Cardiac muscle cell (in vitro differentiated cells and primary cell): ENCODE results near the gene SPAG6. TPM values are rescaled to one million over a fixed set of nuclear protein-coding genes. Genes with fewer than 3 reads are reported as not detected.

ENCODE experiments used
- DNase-seq, 2 donors: peaks; one replicate each; pipeline versions ENCODE4 v3.0.0 to v3.0.0-alpha.2; 2010 to 2017; ENCODE audit warnings: low read depth in 1 of 2, low spot score in 1 of 2
- H3K27ac ChIP-seq: fragments of 200-600 bp; sonication (generic); 2 replicates; pipeline ENCODE4 v1.5.1; 2016
- H3K27me3 ChIP-seq: fragments of 200-600 bp; sonication (generic); 2 replicates; pipeline ENCODE4 v1.6.0; 2016; ENCODE audit warnings: control low read depth
- H3K36me3 ChIP-seq: fragments of 200-600 bp; sonication (generic); 2 replicates; pipeline ENCODE4 v1.5.1; 2016; ENCODE audit warnings: control low read depth
- H3K4me1 ChIP-seq: fragments of 200-600 bp; sonication (generic); 2 replicates; pipeline ENCODE4 v1.8.1; 2017; ENCODE audit warnings: low read depth, mild to moderate bottlenecking, mixed run types
- H3K4me3 ChIP-seq: fragments of 200-600 bp; sonication (generic); 2 replicates; pipeline ENCODE4 v1.5.1; 2016; ENCODE audit warnings: mild to moderate bottlenecking
- H3K9me3 ChIP-seq: fragments of 200-600 bp; sonication (generic); 2 replicates; pipeline ENCODE4 v1.5.1; 2017; ENCODE audit warnings: low read depth, mild to moderate bottlenecking, control low read depth
- polyA plus RNA-seq: library from polyadenylated mRNA; unstranded; fragments of >200 nt; fragmentation: Nextera tagmentation; extraction: Ambion mirVana; gene quantifications from 2 replicates; pipeline ENCODE4 v1.2.1, GENCODE V29; 2016
- total RNA-seq: library from RNA; depleted of rRNA; stranded (reverse); fragments of >200 nt; gene quantifications from 2 replicates; pipeline ENCODE4 v1.2.3, GENCODE V29; 2016
- TF ChIP-seq, protein P1 (sequence below): IDR thresholded peaks from 2 replicates; pipeline ENCODE4 v1.5.1; 2012; ENCODE audit warnings: low read depth, mild to moderate bottlenecking, low read length

SPAG6 gene
- total and polyA plus RNA-seq, 2 experiments from 2014 or later = not detected

- H3K36me3 ChIP-seq = no peaks in the 10 kb centered on the region
- no peaks in the 10 kb centered on the region for H3K9me3 ChIP-seq
- no peak overlapping the region for H3K4me3 ChIP-seq
- peaks cover 8% of the 10 kb centered on the region for H3K4me1 ChIP-seq
- DNase-seq = no peak
- TF ChIP-seq, protein P1, sequence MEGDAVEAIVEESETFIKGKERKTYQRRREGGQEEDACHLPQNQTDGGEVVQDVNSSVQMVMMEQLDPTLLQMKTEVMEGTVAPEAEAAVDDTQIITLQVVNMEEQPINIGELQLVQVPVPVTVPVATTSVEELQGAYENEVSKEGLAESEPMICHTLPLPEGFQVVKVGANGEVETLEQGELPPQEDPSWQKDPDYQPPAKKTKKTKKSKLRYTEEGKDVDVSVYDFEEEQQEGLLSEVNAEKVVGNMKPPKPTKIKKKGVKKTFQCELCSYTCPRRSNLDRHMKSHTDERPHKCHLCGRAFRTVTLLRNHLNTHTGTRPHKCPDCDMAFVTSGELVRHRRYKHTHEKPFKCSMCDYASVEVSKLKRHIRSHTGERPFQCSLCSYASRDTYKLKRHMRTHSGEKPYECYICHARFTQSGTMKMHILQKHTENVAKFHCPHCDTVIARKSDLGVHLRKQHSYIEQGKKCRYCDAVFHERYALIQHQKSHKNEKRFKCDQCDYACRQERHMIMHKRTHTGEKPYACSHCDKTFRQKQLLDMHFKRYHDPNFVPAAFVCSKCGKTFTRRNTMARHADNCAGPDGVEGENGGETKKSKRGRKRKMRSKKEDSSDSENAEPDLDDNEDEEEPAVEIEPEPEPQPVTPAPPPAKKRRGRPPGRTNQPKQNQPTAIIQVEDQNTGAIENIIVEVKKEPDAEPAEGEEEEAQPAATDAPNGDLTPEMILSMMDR = no peak
- H3K27me3 ChIP-seq = no peaks in the 10 kb centered on the region
- no peak overlapping the region for H3K27ac ChIP-seq
These were observed 108.8 kb downstream of the SPAG6 start for GRCh38 chr10:22453948-22454591.

DNA sequence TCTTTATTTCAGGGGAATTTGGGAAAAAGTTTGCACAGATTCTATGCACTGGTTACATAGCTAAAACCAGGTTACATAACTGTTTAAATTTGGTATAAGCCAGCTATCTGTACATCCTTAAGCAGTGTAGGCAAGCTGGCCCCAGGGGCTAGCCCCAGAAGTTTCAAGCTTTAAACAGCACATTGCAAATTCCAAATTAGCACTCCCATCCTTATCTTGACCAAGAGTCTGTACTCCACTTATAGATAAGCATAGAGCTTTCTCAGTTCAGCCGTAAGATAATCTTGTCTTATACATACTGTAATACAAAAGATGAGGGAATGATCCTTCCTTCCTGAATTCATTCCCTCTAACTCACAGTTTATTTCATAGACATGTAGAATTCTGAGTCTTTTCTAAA lies 109.3 kb downstream of the SPAG6 start:
- no peak overlapping the region for H3K27ac ChIP-seq
- no peak overlapping the region for H3K4me3 ChIP-seq
- no peaks in the 10 kb centered on the region for H3K9me3 ChIP-seq
- no peaks in the 10 kb centered on the region for H3K27me3 ChIP-seq
- no peaks in the 10 kb centered on the region for H3K36me3 ChIP-seq
- TF ChIP-seq, protein P1 = no peak
- no peak for DNase-seq
- H3K4me1 ChIP-seq = peaks cover 8% of the 10 kb centered on the region

- Histone ChIP-seq H3K27ac (no peak overlapping the region), H3K27me3 (no peaks in the 10 kb centered on the region)
- TF ChIP-seq, protein P1 = no peak
These were observed 110.0 kb downstream of the SPAG6 start for GRCh38 chr10:22455068-22455857.

DNA sequence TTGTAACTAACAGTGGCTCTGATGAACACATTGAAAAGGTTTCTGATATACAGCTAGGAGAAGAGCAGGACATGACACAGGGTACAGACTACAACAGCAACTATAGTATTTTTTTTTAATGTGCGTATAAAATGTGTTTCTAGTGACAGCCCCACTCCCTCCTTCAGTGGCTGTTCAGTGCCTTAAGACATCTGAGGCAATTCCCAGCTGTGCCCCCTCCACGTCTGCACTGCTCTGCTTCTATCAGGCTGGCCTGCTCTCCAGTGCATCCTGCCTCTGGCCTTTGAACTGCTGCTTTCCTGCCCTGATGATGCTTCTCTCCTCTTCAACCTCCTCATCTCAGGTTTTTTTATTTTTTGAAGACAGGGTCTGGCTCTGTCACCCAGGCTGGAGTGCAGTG lies 111.2 kb downstream of the SPAG6 start:
- Histone ChIP-seq H3K27me3 (no peaks in the 10 kb centered on the region), H3K9me3 (no peaks in the 10 kb centered on the region), H3K4me1 (peaks cover 8% of the 10 kb centered on the region), H3K4me3 (no peak overlapping the region), H3K36me3 (no peaks in the 10 kb centered on the region), H3K27ac (no peak overlapping the region)
- TF ChIP-seq, protein P1 = no peak
- DNase-seq = no peak

More at GRCh38 chr10:22455068-22455857, 110.0 kb downstream of the SPAG6 start:
- H3K36me3 ChIP-seq = no peaks in the 10 kb centered on the region
- peaks cover 8% of the 10 kb centered on the region for H3K4me1 ChIP-seq
- no peak for DNase-seq
- H3K9me3 ChIP-seq = no peaks in the 10 kb centered on the region
- H3K4me3 ChIP-seq = no peak overlapping the region

DNA sequence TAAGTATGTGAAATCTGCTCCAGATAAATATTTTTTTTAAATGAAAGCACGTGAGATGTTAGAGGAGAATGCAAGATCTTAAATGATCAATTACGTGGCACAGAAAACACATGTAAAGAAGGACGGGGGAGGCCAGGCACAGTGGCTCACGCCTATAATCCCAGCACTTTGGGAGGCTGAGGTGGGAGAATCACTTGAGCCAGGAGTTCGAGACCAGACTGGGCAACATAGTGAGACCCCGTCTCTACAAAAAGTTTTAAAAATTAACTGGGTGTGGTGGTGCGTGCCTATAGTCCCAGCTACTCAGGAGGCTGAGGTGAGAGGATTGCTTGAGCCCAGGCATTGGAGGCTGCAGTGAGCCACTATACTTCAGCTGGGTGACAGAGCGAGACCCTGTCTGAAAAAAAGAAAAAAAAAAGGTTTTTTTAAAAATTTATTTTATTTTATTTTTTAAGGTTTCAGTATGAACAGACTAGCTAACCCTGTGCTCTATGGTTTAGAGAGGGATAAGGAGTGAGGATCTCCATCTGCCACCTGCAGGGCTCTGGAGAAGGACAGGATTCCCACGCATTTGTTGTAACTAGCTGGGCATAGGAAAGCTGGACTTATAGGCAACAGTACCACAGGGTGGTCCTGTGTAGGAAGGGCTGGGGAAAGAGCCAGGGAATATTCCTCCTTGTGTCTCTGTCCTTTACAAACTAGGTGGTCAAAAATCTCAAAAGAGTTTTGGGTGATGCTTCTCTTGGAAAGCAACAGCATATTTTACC lies 113.2 kb downstream of the SPAG6 start:
- TF ChIP-seq, protein P1 = no peak
- Histone ChIP-seq H3K36me3 (no peaks in the 10 kb centered on the region), H3K27me3 (no peaks in the 10 kb centered on the region), H3K4me3 (no peak overlapping the region), H3K27ac (no peak overlapping the region), H3K4me1 (peaks cover 8% of the 10 kb centered on the region), H3K9me3 (no peaks in the 10 kb centered on the region)
- no peak for DNase-seq
